Measurements from ENCODE around the gene ADM5.

The ADM5 gene

GRCh38 chr19:49660338-49660961 lies 28.9 kb upstream of the ADM5 start:
- 0 out of 2 replicates have a peak, but pooled peaks cover 3% of the 10 kb centered on the region for H3K36me3 ChIP-seq (ENCODE audit: insufficient read depth, low read length)

GRCh38 chr19:49662011-49662410 lies 27.4 kb upstream of the ADM5 start:
- no peaks in the 10 kb centered on the region for H3K27me3 ChIP-seq (ENCODE audit: insufficient read depth, low read length)
- H3K4me3 ChIP-seq (ENCODE audit: low read depth, low read length) = no peak overlapping the region
- peaks cover 4% of the 10 kb centered on the region for H3K4me1 ChIP-seq (ENCODE audit: control insufficient read depth, insufficient read depth, low read length, unreplicated experiment)
- 0 out of 2 replicates have a peak, but pooled peaks cover 3% of the 10 kb centered on the region for H3K36me3 ChIP-seq (ENCODE audit: insufficient read depth, low read length)
- H3K27ac ChIP-seq (ENCODE audit: low read depth, low read length) = no peak overlapping the region
- no peak overlapping the region for H2AFZ ChIP-seq (ENCODE audit: low read length, unreplicated experiment)
- H3K79me2 ChIP-seq (ENCODE audit: control insufficient read depth, insufficient read depth, low read length, unreplicated experiment) = peaks cover 13% of the 10 kb centered on the region

More at GRCh38 chr19:49660338-49660961, 28.9 kb upstream of the ADM5 start:
- peaks cover 6% of the 10 kb centered on the region for H3K79me2 ChIP-seq (ENCODE audit: control insufficient read depth, insufficient read depth, low read length, unreplicated experiment)
- H3K4me3 ChIP-seq (ENCODE audit: low read depth, low read length) = no peak overlapping the region
- no peak overlapping the region for H3K27ac ChIP-seq (ENCODE audit: low read depth, low read length)
- no peak overlapping the region for H2AFZ ChIP-seq (ENCODE audit: low read length, unreplicated experiment)
- H3K27me3 ChIP-seq (ENCODE audit: insufficient read depth, low read length) = no peaks in the 10 kb centered on the region
- no peaks in the 10 kb centered on the region for H3K4me1 ChIP-seq (ENCODE audit: control insufficient read depth, insufficient read depth, low read length, unreplicated experiment)

- Histone ChIP-seq H3K27me3 (ENCODE audit: insufficient read depth, low read length) (no peaks in the 10 kb centered on the region), H3K36me3 (ENCODE audit: insufficient read depth, low read length) (0 out of 2 replicates have a peak, but pooled peaks cover 3% of the 10 kb centered on the region), H3K79me2 (ENCODE audit: control insufficient read depth, insufficient read depth, low read length, unreplicated experiment) (peaks cover 16% of the 10 kb centered on the region), H3K4me3 (ENCODE audit: low read depth, low read length) (no peak overlapping the region), H2AFZ (ENCODE audit: low read length, unreplicated experiment) (no peak overlapping the region), H3K27ac (ENCODE audit: low read depth, low read length) (no peak overlapping the region), H3K4me1 (ENCODE audit: control insufficient read depth, insufficient read depth, low read length, unreplicated experiment) (peaks cover 4% of the 10 kb centered on the region)
These were observed 26.2 kb upstream of the ADM5 start for GRCh38 chr19:49663224-49663623.

- peak overlapping the region; percentile 90 for H3K4me3 ChIP-seq (ENCODE audit: low read depth, low read length)
- H2AFZ ChIP-seq (ENCODE audit: low read length, unreplicated experiment) = no peak overlapping the region
- peak overlapping the region; percentile 45 for H3K27ac ChIP-seq (ENCODE audit: low read depth, low read length)
These were observed 25.0 kb upstream of the ADM5 start for GRCh38 chr19:49664171-49665035.

GRCh38 chr19:49665036-49665350 lies 24.4 kb upstream of the ADM5 start:
- Histone ChIP-seq H3K27me3 (ENCODE audit: insufficient read depth, low read length) (no peaks in the 10 kb centered on the region), H2AFZ (ENCODE audit: low read length, unreplicated experiment) (no peak overlapping the region), H3K4me1 (ENCODE audit: control insufficient read depth, insufficient read depth, low read length, unreplicated experiment) (peaks cover 4% of the 10 kb centered on the region), H3K79me2 (ENCODE audit: control insufficient read depth, insufficient read depth, low read length, unreplicated experiment) (peaks cover 16% of the 10 kb centered on the region), H3K4me3 (ENCODE audit: low read depth, low read length) (peak overlapping the region; percentile 90), H3K27ac (ENCODE audit: low read depth, low read length) (peak overlapping the region; percentile 45), H3K36me3 (ENCODE audit: insufficient read depth, low read length) (0 out of 2 replicates have a peak, but pooled peaks cover 3% of the 10 kb centered on the region)

More at GRCh38 chr19:49664171-49665035, 25.0 kb upstream of the ADM5 start:
- Histone ChIP-seq H3K4me1 (ENCODE audit: control insufficient read depth, insufficient read depth, low read length, unreplicated experiment) (peaks cover 4% of the 10 kb centered on the region), H3K27me3 (ENCODE audit: insufficient read depth, low read length) (no peaks in the 10 kb centered on the region), H3K36me3 (ENCODE audit: insufficient read depth, low read length) (0 out of 2 replicates have a peak, but pooled peaks cover 3% of the 10 kb centered on the region), H3K79me2 (ENCODE audit: control insufficient read depth, insufficient read depth, low read length, unreplicated experiment) (peaks cover 16% of the 10 kb centered on the region)

GRCh38 chr19:49665351-49666119 lies 23.9 kb upstream of the ADM5 start, which contains the start of the genes BCL2L12 and IRF3:
Gene BCL2L12, plus strand, starts transcription at chr19:49665933. Its CDS starts 760 bp downstream, at chr19:49666693.
Gene IRF3, minus strand, starts transcription at chr19:49665857. Its CDS starts 1,019 bp downstream, at chr19:49664838.
- Histone ChIP-seq H3K4me1 (ENCODE audit: control insufficient read depth, insufficient read depth, low read length, unreplicated experiment) (peaks cover 4% of the 10 kb centered on the region), H3K79me2 (ENCODE audit: control insufficient read depth, insufficient read depth, low read length, unreplicated experiment) (peaks cover 16% of the 10 kb centered on the region), H3K36me3 (ENCODE audit: insufficient read depth, low read length) (0 out of 2 replicates have a peak, but pooled peaks cover 3% of the 10 kb centered on the region), H3K27me3 (ENCODE audit: insufficient read depth, low read length) (no peaks in the 10 kb centered on the region), H3K27ac (ENCODE audit: low read depth, low read length) (peak within 1 kb of the TSS; percentile 45), H3K4me3 (ENCODE audit: low read depth, low read length) (peak within 1 kb of the TSS; percentile 90), H2AFZ (ENCODE audit: low read length, unreplicated experiment) (no peak within 1 kb of the TSS)

GRCh38 chr19:49666120-49666444 lies 23.3 kb upstream of the ADM5 start:
- H3K4me1 ChIP-seq (ENCODE audit: control insufficient read depth, insufficient read depth, low read length, unreplicated experiment) = peaks cover 4% of the 10 kb centered on the region
- peak overlapping the region; percentile 90 for H3K4me3 ChIP-seq (ENCODE audit: low read depth, low read length)
- H3K79me2 ChIP-seq (ENCODE audit: control insufficient read depth, insufficient read depth, low read length, unreplicated experiment) = peaks cover 16% of the 10 kb centered on the region
- H3K27me3 ChIP-seq (ENCODE audit: insufficient read depth, low read length) = no peaks in the 10 kb centered on the region
- H3K36me3 ChIP-seq (ENCODE audit: insufficient read depth, low read length) = 0 out of 2 replicates have a peak, but pooled peaks cover 2% of the 10 kb centered on the region
- no peak overlapping the region for H3K27ac ChIP-seq (ENCODE audit: low read depth, low read length)
- H2AFZ ChIP-seq (ENCODE audit: low read length, unreplicated experiment) = no peak overlapping the region

GRCh38 chr19:49667473-49667872 lies 21.9 kb upstream of the ADM5 start:
- peaks cover 16% of the 10 kb centered on the region for H3K79me2 ChIP-seq (ENCODE audit: control insufficient read depth, insufficient read depth, low read length, unreplicated experiment)
- H3K4me1 ChIP-seq (ENCODE audit: control insufficient read depth, insufficient read depth, low read length, unreplicated experiment) = peaks cover 8% of the 10 kb centered on the region
- no peak overlapping the region for H3K27ac ChIP-seq (ENCODE audit: low read depth, low read length)
- no peak overlapping the region for H2AFZ ChIP-seq (ENCODE audit: low read length, unreplicated experiment)
- H3K4me3 ChIP-seq (ENCODE audit: low read depth, low read length) = no peak overlapping the region; the same call in 1 of the 2 replicates
- H3K36me3 ChIP-seq (ENCODE audit: insufficient read depth, low read length) = no peaks in the 10 kb centered on the region
- no peaks in the 10 kb centered on the region for H3K27me3 ChIP-seq (ENCODE audit: insufficient read depth, low read length)

- peaks cover 16% of the 10 kb centered on the region for H3K79me2 ChIP-seq (ENCODE audit: control insufficient read depth, insufficient read depth, low read length, unreplicated experiment)
- H3K4me1 ChIP-seq (ENCODE audit: control insufficient read depth, insufficient read depth, low read length, unreplicated experiment) = peaks cover 8% of the 10 kb centered on the region
- H3K36me3 ChIP-seq (ENCODE audit: insufficient read depth, low read length) = no peaks in the 10 kb centered on the region
- no peak overlapping the region for H3K4me3 ChIP-seq (ENCODE audit: low read depth, low read length)
- no peak overlapping the region for H2AFZ ChIP-seq (ENCODE audit: low read length, unreplicated experiment)
- no peaks in the 10 kb centered on the region for H3K27me3 ChIP-seq (ENCODE audit: insufficient read depth, low read length)
- no peak overlapping the region for H3K27ac ChIP-seq (ENCODE audit: low read depth, low read length)
These were observed 19.9 kb upstream of the ADM5 start for GRCh38 chr19:49669516-49669915.

GRCh38 chr19:49672131-49672919 lies 17.1 kb upstream of the ADM5 start:
- Histone ChIP-seq H3K36me3 (ENCODE audit: insufficient read depth, low read length) (no peaks in the 10 kb centered on the region), H3K4me3 (ENCODE audit: low read depth, low read length) (no peak overlapping the region), H3K79me2 (ENCODE audit: control insufficient read depth, insufficient read depth, low read length, unreplicated experiment) (peaks cover under 1% of the 10 kb centered on the region), H3K4me1 (ENCODE audit: control insufficient read depth, insufficient read depth, low read length, unreplicated experiment) (peaks cover 4% of the 10 kb centered on the region), H3K27me3 (ENCODE audit: insufficient read depth, low read length) (no peaks in the 10 kb centered on the region), H3K27ac (ENCODE audit: low read depth, low read length) (no peak overlapping the region), H2AFZ (ENCODE audit: low read length, unreplicated experiment) (no peak overlapping the region)
